ENCODE measurements around the gene AGBL1.
"Not testable (repeated sequence)": the region's sequence is repeated elsewhere in the genome, so short reads cannot be mapped to it uniquely, and the experiment has no call there.

Gene AGBL1

GRCh38 chr15:86942285-86942684 lies 862.6 kb downstream of the AGBL1 start:
- no peak for DNase-seq (ENCODE audit: low spot score)

- no peak for DNase-seq (ENCODE audit: low spot score)
Observed at GRCh38 chr15:86948719-86949118, 869.0 kb downstream of the AGBL1 start.

GRCh38 chr15:86959254-86959653 lies 879.6 kb downstream of the AGBL1 start:
- no peak for DNase-seq (ENCODE audit: low spot score)

- DNase-seq (ENCODE audit: low spot score): no peak
Observed at GRCh38 chr15:86961669-86962068, 882.0 kb downstream of the AGBL1 start.

- DNase-seq (ENCODE audit: low spot score): no peak
Observed at GRCh38 chr15:86964271-86964670, 884.6 kb downstream of the AGBL1 start.

GRCh38 chr15:86968244-86968643 lies 888.6 kb downstream of the AGBL1 start:
- DNase-seq (ENCODE audit: low spot score): no peak

GRCh38 chr15:86969364-86969763 lies 889.7 kb downstream of the AGBL1 start:
- DNase-seq (ENCODE audit: low spot score): no peak

GRCh38 chr15:86973284-86973844 lies 893.7 kb downstream of the AGBL1 start:
- DNase-seq (ENCODE audit: low spot score): no peak

- no peak for DNase-seq (ENCODE audit: low spot score)
Observed at GRCh38 chr15:86988033-86988432, 908.4 kb downstream of the AGBL1 start.

- DNase-seq (ENCODE audit: low spot score): no peak
Observed at GRCh38 chr15:87021751-87022150, 942.1 kb downstream of the AGBL1 start.

GRCh38 chr15:87031540-87032230 lies 952.0 kb downstream of the AGBL1 start:
- DNase-seq (ENCODE audit: low spot score): no peak

- DNase-seq (ENCODE audit: low spot score): no peak
Observed at GRCh38 chr15:87032295-87032694, 952.6 kb downstream of the AGBL1 start.

GRCh38 chr15:87033056-87033455 lies 953.4 kb downstream of the AGBL1 start:
- peak; percentile 12 for DNase-seq (ENCODE audit: low spot score)

GRCh38 chr15:87034886-87035285 lies 955.2 kb downstream of the AGBL1 start:
- DNase-seq (ENCODE audit: low spot score): no peak

- no peak for DNase-seq (ENCODE audit: low spot score)
Observed at GRCh38 chr15:87038404-87038803, 958.7 kb downstream of the AGBL1 start.

- not testable (repeated sequence) for DNase-seq (ENCODE audit: low spot score)
Observed at GRCh38 chr15:87042619-87043018, 962.9 kb downstream of the AGBL1 start.

GRCh38 chr15:87045746-87046145 lies 966.1 kb downstream of the AGBL1 start:
- no peak for DNase-seq (ENCODE audit: low spot score)

GRCh38 chr15:87047203-87047965 lies 967.7 kb downstream of the AGBL1 start:
- no peak for DNase-seq (ENCODE audit: low spot score)

Data from putamen (tissue), 1 donor.